Heart right ventricle (tissue), 16 donors: Measurements from ENCODE around the gene SIAH3. TPM values are rescaled to one million over a fixed set of nuclear protein-coding genes. Genes with fewer than 3 reads are reported as not detected.

Source experiments
- ATAC-seq, 8 donors: fragments of 200-7000 bp; cut with Tn5 transposase; one replicate each; pipeline ENCODE4 v1.9.1; 2020; ENCODE audit warnings: mild to moderate bottlenecking in 8 of 8, moderate library complexity in 8 of 8, moderate number of reproducible peaks in 1 of 8
- DNase-seq, 2 donors: peaks; one replicate each; pipeline ENCODE4 v3.0.0-alpha.2; 2020
- H3K27ac ChIP-seq, 10 donors: fragments of 200-600 bp; sonication (generic) in 2 of 10; one replicate each; pipeline versions ENCODE4 v1.5.0 to v1.8.0; 2020 to 2022; ENCODE audit warnings: mild to moderate bottlenecking in 3 of 10
- H3K27me3 ChIP-seq, 7 donors: fragments of 200-600 bp; one replicate each; pipeline ENCODE4 v1.8.0; 2021 to 2022; ENCODE audit warnings: mild to moderate bottlenecking in 2 of 7
- H3K36me3 ChIP-seq, 9 donors: fragments of 200-600 bp; sonication (generic) in 1 of 9; one replicate each; pipeline versions ENCODE4 v1.5.0 to v1.8.0; 2020 to 2022; ENCODE audit warnings: mild to moderate bottlenecking in 2 of 9
- H3K4me1 ChIP-seq, 9 donors: fragments of 200-600 bp; sonication (generic) in 1 of 9; one replicate each; pipeline versions ENCODE4 v1.5.0 to v1.8.0; 2020 to 2022; ENCODE audit warnings: mild to moderate bottlenecking in 4 of 9
- H3K4me3 ChIP-seq, 10 donors: fragments of 200-600 bp; sonication (generic) in 2 of 10; one replicate each; pipeline versions ENCODE4 v1.5.0 to v1.8.0; 2020 to 2022; ENCODE audit warnings: mild to moderate bottlenecking in 7 of 10, moderate library complexity in 2 of 10
- H3K9me3 ChIP-seq, 11 donors: fragments of 200-600 bp in 10 of 11; sonication (generic) in 2 of 11; one replicate each; pipeline versions ENCODE4 v1.5.0 to v1.8.0; 2013 to 2022; ENCODE audit warnings: mild to moderate bottlenecking in 2 of 11, control low read depth in 1 of 11, moderate library complexity in 1 of 11
- CTCF ChIP-seq, 9 donors: fragments of 200-600 bp; sonication (generic) in 2 of 9; IDR thresholded peaks; one replicate each; pipeline versions ENCODE4 v1.5.0 to v1.8.0; 2021 to 2022; ENCODE audit warnings: antibody characterized with exemption in 9 of 9, mild to moderate bottlenecking in 5 of 9, moderate library complexity in 1 of 9
- WGBS, 2 donors: extraction: QIAGEN DNeasy Blood & Tissue Kit; methylation state at CpG; one replicate each; pipeline ENCODE4 v1.1.7; 2013; ENCODE audit warnings: inconsistent platforms in 1 of 2; 5-methylcytosine and 5-hydroxymethylcytosine counted together
- intact Hi-C, 10 donors: fragments of 100-400 bp; cut with DNase I; formaldehyde crosslinking; loops; one replicate each; pipeline versions ENCODE4 v1.11.1 to v1.14.2; 2022
- polyA plus RNA-seq, 2 donors: library from polyadenylated mRNA; stranded (reverse); fragments of 200-250 nt; gene quantifications; one replicate each; pipeline ENCODE4 v1.2.3, GENCODE V29; 2013
- total RNA-seq, 10 donors: library from RNA; stranded (reverse); fragmentation: NEBNext Ultra II Directional in 3 of 10; extraction: Animal tissue kit (Norgen Biotek cat#: 25700) in 3 of 10; gene quantifications; one replicate each; pipeline versions ENCODE4 v1.2.1 to v1.2.4, GENCODE V29; 2021 to 2023
- donor health status: Arrhythmogenic right ventricular cardiomyopathy.
- donor health status: ischemic (EF 13 %, LVEDD 7.1; RV severe dilation, severe dysfunction).
- donor health status: healthy with polysubstance abuse.
- donor health status: DM: no; HTN: yes; CAD: no.
- donor health status: DM: no; HTN: no; CAD: no.
- donor health status: ischemic (EF 25% LVEDD 6.9; RV normal size, moderate dysfunction).
- donor health status: ischemic (EF 25% LVEDD 5.7; RV mildly dilated, moderate dysfunction).
- donor health status: healthy.
- donor health status: DM: yes; HTN: yes; CAD: no.
- donor health status: Ischemic cardiomyopathy.
- donor health status: ischemic (EF 35%, LVEDD 5.7; RV mildly dilated, moderate dysfunction).
- donor health status: nonischemic (EF 11% LVEDD 7.7; RV severe dilation, severe dysfunction).
- donor health status: DM: yes; HTN: yes; CAD: no.
- donor health status: PGD.
- donor health status: ischemic (EF 29% LVEDD 5.4; RV normal size, mild dysfunction).
- donor health status: nonischemic (EF 23%, LVEDD 6.1; RV moderate dilation, normal function).

The SIAH3 gene
- total and polyA plus RNA-seq, 12 donors: under 0.01 to 0.10 (median 0.06) TPM; not detected in 8

DNA sequence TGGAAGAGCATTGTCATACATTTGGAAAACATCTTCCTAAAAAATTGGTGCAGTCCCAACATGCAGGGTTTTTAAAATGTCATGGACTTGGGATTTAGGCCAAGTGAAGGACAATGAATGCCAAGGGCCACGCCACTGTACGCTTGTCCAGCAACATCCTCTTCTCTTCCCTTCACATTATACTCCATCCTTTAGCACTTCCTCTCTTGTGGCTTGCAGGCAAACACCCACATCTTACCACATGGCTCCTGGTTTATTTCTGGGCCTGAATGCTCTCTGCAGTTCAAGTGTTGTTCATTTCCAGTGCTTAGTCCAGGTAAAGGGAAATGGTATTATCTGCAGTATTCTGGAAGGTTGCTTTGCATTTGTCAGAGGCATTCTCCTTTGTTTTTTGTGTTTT, 104.5 kb downstream of the SIAH3 start:
- 46 to 52% methylated on average over 2 of the region's 2 CpGs for WGBS, 2 donors
- intact Hi-C loops: no loop called here

GRCh38 chr13:45744979-45745378, 106.6 kb downstream of the SIAH3 start:
- TF ChIP-seq CTCF (IDR thresholded peaks at IDR 0.05): no peak
- DNase-seq (no peak), ATAC-seq (no peak)
- intact Hi-C loops: no loop called here
- H3K4me3 ChIP-seq: no peak overlapping the region
- no peak overlapping the region for H3K27ac ChIP-seq
- no peaks in the 10 kb centered on the region for H3K36me3 ChIP-seq
- WGBS, 2 donors: 88% methylated on average over 3 of the region's 3 CpGs
- H3K4me1 ChIP-seq: peaks cover 0 to 8% (median 0%) of the 10 kb centered on the region in 9 donors
- H3K9me3 ChIP-seq: no peaks in the 10 kb centered on the region
- H3K27me3 ChIP-seq: peaks cover 0 to 4% (median 0%) of the 10 kb centered on the region in 7 donors

More for the DNA sequence above, 104.5 kb downstream of the SIAH3 start:
- H3K4me1 ChIP-seq: peaks cover 0 to 8% (median 0%) of the 10 kb centered on the region in 9 donors
- ATAC-seq: no peak
- no peak overlapping the region for H3K27ac ChIP-seq
- peaks cover 0 to 4% (median 0%) of the 10 kb centered on the region in 7 donors for H3K27me3 ChIP-seq
- TF ChIP-seq CTCF (IDR thresholded peaks at IDR 0.05): no peak
- no peaks in the 10 kb centered on the region for H3K36me3 ChIP-seq
- no peak overlapping the region for H3K4me3 ChIP-seq
- no peak for DNase-seq
- H3K9me3 ChIP-seq: no peaks in the 10 kb centered on the region

GRCh38 chr13:45742985-45743384, 108.6 kb downstream of the SIAH3 start:
- Histone ChIP-seq H3K27me3 (no peaks in the 10 kb centered on the region), H3K4me1 (no peaks in the 10 kb centered on the region), H3K27ac (no peak overlapping the region), H3K9me3 (no peaks in the 10 kb centered on the region), H3K4me3 (no peak overlapping the region), H3K36me3 (no peaks in the 10 kb centered on the region)
- DNase-seq (no peak), ATAC-seq (no peak)
- WGBS, 2 donors: 66 to 86% methylated on average over 5 of the region's 5 CpGs
- intact Hi-C loops: no loop called here
- TF ChIP-seq CTCF (IDR thresholded peaks at IDR 0.05): no peak

DNA sequence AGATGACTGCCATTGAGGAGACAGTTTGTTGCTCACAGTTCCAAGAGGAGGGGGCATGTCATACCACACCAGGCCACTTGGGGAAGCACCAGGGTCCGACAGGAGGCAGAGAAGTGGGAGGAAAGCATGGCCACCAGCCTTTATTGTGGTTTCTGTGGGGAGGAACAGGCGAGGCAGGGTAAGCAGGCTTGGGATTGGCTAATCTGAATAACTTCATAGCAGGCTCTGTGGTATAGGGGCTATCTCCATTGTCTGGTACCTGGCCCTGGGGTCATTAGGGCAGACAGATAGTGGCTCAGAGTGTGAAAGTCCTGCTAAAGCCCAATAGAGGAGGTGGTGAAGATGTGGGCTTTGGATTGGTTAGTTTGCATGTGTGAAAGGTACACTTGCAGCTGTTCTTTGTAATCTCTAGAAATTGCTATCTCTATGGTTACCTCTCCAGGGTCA, 114.0 kb downstream of the SIAH3 start:
- TF ChIP-seq CTCF (IDR thresholded peaks at IDR 0.05): no peak
- Histone ChIP-seq H3K27me3 (peaks cover 0 to under 1% (median 0%) of the 10 kb centered on the region in 7 donors), H3K4me1 (no peaks in the 10 kb centered on the region), H3K4me3 (no peak overlapping the region), H3K9me3 (no peaks in the 10 kb centered on the region), H3K27ac (no peak overlapping the region), H3K36me3 (no peaks in the 10 kb centered on the region)
- DNase-seq (no peak), ATAC-seq (no peak)
- intact Hi-C loops: no loop called here
- WGBS, 2 donors: 53 to 63% methylated on average over 2 of the region's 2 CpGs
